Osteoblast (primary cell): ENCODE data around the gene L3MBTL1. TPM values are rescaled to one million over a fixed set of nuclear protein-coding genes. Genes with fewer than 3 reads are reported as not detected.
A peak's percentile ranks its signal among the peaks of the same experiment; 100 is the strongest.

Experiments used
- DNase-seq: peaks from one replicate; pipeline ENCODE4 v3.0.0; 2011; ENCODE audit warnings: low spot score, mixed read lengths; ENCODE audit not compliant: insufficient read length; ENCODE audit errors: missing footprints
- H2AFZ ChIP-seq: 2 replicates; pipeline ENCODE4 v1.6.0; 2011; ENCODE audit warnings: mild to moderate bottlenecking, low read length
- H3K27ac ChIP-seq: 2 replicates; pipeline ENCODE4 v1.5.1; 2011; ENCODE audit warnings: mild to moderate bottlenecking, low read depth, low read length, moderate library complexity
- H3K27me3 ChIP-seq: 2 replicates; pipeline ENCODE4 v1.6.0; 2012; ENCODE audit warnings: mild to moderate bottlenecking, control low read depth, inconsistent platforms, low read length, moderate library complexity; ENCODE audit not compliant: insufficient read depth
- H3K36me3 ChIP-seq: 2 replicates; pipeline ENCODE4 v1.5.1; 2011; ENCODE audit warnings: mild to moderate bottlenecking, low read length, control low read depth, moderate library complexity; ENCODE audit not compliant: insufficient read depth
- H3K4me1 ChIP-seq: 2 replicates; pipeline ENCODE4 v1.5.1; 2011; ENCODE audit warnings: mild to moderate bottlenecking, low read length, control low read depth, moderate library complexity; ENCODE audit not compliant: insufficient read depth
- H3K4me2 ChIP-seq: 2 replicates; pipeline ENCODE4 v1.6.0; 2011; ENCODE audit warnings: mild to moderate bottlenecking, low read length; ENCODE audit not compliant: insufficient read depth
- H3K4me3 ChIP-seq: fragments of 200-600 bp; sonication (generic); 3 replicates; pipeline ENCODE4 v1.5.1; 2012; ENCODE audit warnings: mild to moderate bottlenecking, low read length, inconsistent platforms; ENCODE audit not compliant: insufficient read depth
- H3K79me2 ChIP-seq: 2 replicates; pipeline ENCODE4 v1.6.0; 2012; ENCODE audit warnings: mild to moderate bottlenecking, low read length, control low read depth, inconsistent platforms; ENCODE audit not compliant: insufficient read depth
- H3K9me3 ChIP-seq: 2 replicates; pipeline ENCODE4 v1.5.1; 2011; ENCODE audit warnings: low read depth, low read length, control low read depth
- H4K20me1 ChIP-seq: 2 replicates; pipeline ENCODE4 v1.6.0; 2012; ENCODE audit warnings: mild to moderate bottlenecking, low read length, control low read depth; ENCODE audit not compliant: insufficient read depth
- total RNA-seq: library from RNA; depleted of rRNA; stranded (reverse); fragments of >200 nt; gene quantifications from 2 replicates; pipeline ENCODE4 v1.2.3, GENCODE V29; 2012
- TF ChIP-seq, protein P1 (sequence below): IDR thresholded peaks from 2 replicates; pipeline ENCODE4 v1.5.1; 2011; ENCODE audit warnings: mild to moderate bottlenecking, low read depth, low read length, moderate library complexity; ENCODE audit errors: extremely low read depth

The L3MBTL1 gene
- total RNA-seq, 1 donor = 9.8 TPM

- H4K20me1 ChIP-seq = no peaks in the 10 kb centered on the region
These were observed 21.6 kb downstream of the L3MBTL1 start for GRCh38 chr20:43529051-43529450.

GRCh38 chr20:43529457-43530153 is 22.1 kb downstream of the L3MBTL1 start:
- H3K36me3 ChIP-seq = no peaks in the 10 kb centered on the region

More at GRCh38 chr20:43529051-43529450, 21.6 kb downstream of the L3MBTL1 start:
- TF ChIP-seq, protein P1, sequence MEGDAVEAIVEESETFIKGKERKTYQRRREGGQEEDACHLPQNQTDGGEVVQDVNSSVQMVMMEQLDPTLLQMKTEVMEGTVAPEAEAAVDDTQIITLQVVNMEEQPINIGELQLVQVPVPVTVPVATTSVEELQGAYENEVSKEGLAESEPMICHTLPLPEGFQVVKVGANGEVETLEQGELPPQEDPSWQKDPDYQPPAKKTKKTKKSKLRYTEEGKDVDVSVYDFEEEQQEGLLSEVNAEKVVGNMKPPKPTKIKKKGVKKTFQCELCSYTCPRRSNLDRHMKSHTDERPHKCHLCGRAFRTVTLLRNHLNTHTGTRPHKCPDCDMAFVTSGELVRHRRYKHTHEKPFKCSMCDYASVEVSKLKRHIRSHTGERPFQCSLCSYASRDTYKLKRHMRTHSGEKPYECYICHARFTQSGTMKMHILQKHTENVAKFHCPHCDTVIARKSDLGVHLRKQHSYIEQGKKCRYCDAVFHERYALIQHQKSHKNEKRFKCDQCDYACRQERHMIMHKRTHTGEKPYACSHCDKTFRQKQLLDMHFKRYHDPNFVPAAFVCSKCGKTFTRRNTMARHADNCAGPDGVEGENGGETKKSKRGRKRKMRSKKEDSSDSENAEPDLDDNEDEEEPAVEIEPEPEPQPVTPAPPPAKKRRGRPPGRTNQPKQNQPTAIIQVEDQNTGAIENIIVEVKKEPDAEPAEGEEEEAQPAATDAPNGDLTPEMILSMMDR = no peak
- DNase-seq = peak; percentile 56
- H3K4me2 ChIP-seq = no peak overlapping the region
- no peaks in the 10 kb centered on the region for H3K79me2 ChIP-seq
- H3K4me3 ChIP-seq = no peak overlapping the region
- H3K4me1 ChIP-seq = peaks cover 12% of the 10 kb centered on the region
- no peak overlapping the region for H3K27ac ChIP-seq
- no peak overlapping the region for H2AFZ ChIP-seq
- H3K36me3 ChIP-seq = no peaks in the 10 kb centered on the region
- H3K27me3 ChIP-seq = no peaks in the 10 kb centered on the region
- no peaks in the 10 kb centered on the region for H3K9me3 ChIP-seq

DNA sequence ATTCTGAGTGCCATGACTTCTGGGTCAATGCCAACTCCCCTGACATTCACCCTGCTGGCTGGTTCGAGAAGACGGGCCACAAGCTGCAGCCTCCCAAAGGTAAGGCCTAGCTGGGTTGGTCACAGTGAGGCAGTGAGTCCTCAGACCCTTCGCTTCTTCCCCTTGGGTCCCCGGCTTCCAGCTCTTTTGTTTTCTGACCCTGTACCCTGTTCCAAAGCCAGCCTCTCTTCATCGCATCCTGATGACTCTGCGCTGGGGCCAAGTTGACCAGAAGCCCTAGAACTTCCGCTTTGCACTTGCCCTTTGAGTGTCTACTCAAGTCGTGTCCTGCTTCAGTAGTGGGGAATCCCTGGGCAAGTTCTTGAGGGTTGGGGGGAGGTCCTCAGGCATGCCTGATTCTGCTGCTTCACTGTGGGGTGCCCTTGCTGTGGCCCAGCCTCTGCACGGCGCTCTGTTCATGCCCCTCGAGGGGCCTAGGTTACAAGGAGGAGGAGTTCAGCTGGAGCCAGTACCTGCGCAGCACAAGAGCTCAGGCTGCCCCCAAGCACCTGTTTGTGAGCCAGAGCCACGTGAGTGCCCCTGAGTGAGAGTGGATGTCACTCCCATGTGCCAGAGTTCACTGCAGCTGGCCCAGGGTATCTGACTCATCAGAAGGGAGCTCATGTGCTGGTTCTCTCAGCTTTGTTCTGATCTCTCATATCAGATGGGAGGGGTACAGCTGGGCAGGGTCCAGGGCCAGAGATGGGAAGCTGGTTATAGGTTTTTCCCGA is 23.0 kb downstream of the L3MBTL1 start:
- H4K20me1 ChIP-seq = no peaks in the 10 kb centered on the region
- H3K27me3 ChIP-seq = no peaks in the 10 kb centered on the region
- no peaks in the 10 kb centered on the region for H3K36me3 ChIP-seq
- TF ChIP-seq, protein P1 = no peak
- DNase-seq = peak; percentile 77
- H3K4me3 ChIP-seq = no peak overlapping the region
- no peak overlapping the region for H3K27ac ChIP-seq
- no peaks in the 10 kb centered on the region for H3K79me2 ChIP-seq
- no peaks in the 10 kb centered on the region for H3K9me3 ChIP-seq
- no peak overlapping the region for H3K4me2 ChIP-seq
- H3K4me1 ChIP-seq = peaks cover 12% of the 10 kb centered on the region
- no peak overlapping the region for H2AFZ ChIP-seq

More at GRCh38 chr20:43529457-43530153, 22.1 kb downstream of the L3MBTL1 start:
- TF ChIP-seq, protein P1 = no peak
- H3K27me3 ChIP-seq = no peaks in the 10 kb centered on the region
- H3K27ac ChIP-seq = no peak overlapping the region
- H3K4me1 ChIP-seq = peaks cover 12% of the 10 kb centered on the region
- H3K4me2 ChIP-seq = no peak overlapping the region
- H2AFZ ChIP-seq = no peak overlapping the region
- no peak for DNase-seq
- H3K9me3 ChIP-seq = no peaks in the 10 kb centered on the region
- no peaks in the 10 kb centered on the region for H3K79me2 ChIP-seq
- H3K4me3 ChIP-seq = no peak overlapping the region
- H4K20me1 ChIP-seq = no peaks in the 10 kb centered on the region

GRCh38 chr20:43531091-43531443 is 23.6 kb downstream of the L3MBTL1 start:
- no peaks in the 10 kb centered on the region for H4K20me1 ChIP-seq
- no peaks in the 10 kb centered on the region for H3K36me3 ChIP-seq
- H3K9me3 ChIP-seq = no peaks in the 10 kb centered on the region
- DNase-seq = no peak
- peaks cover 12% of the 10 kb centered on the region for H3K4me1 ChIP-seq
- TF ChIP-seq, protein P1 = no peak
- no peaks in the 10 kb centered on the region for H3K27me3 ChIP-seq
- H3K27ac ChIP-seq = no peak overlapping the region
- no peak overlapping the region for H3K4me2 ChIP-seq
- H3K79me2 ChIP-seq = no peaks in the 10 kb centered on the region
- H2AFZ ChIP-seq = no peak overlapping the region
- no peak overlapping the region for H3K4me3 ChIP-seq
